C4-2B (cell line): Measurements from ENCODE around the gene WDR88.
"Not testable (repeated sequence)": the region's sequence is repeated elsewhere in the genome, so short reads cannot be mapped to it uniquely, and the experiment has no call there.

ENCODE experiments used
- H3K27ac ChIP-seq: fragments of 450-650 bp; 2 replicates; pipeline ENCODE4 v1.5.1; 2017
- ZFX ChIP-seq: fragments of 450-650 bp; IDR thresholded peaks from 2 replicates; pipeline ENCODE4 v1.6.1; 2017
- TF ChIP-seq, protein P1 (sequence below): fragments of 450-650 bp; conservative IDR thresholded peaks from 2 replicates; pipeline ENCODE4 v1.5.1; 2017; ENCODE audit warnings: mild to moderate bottlenecking

The WDR88 gene

DNA sequence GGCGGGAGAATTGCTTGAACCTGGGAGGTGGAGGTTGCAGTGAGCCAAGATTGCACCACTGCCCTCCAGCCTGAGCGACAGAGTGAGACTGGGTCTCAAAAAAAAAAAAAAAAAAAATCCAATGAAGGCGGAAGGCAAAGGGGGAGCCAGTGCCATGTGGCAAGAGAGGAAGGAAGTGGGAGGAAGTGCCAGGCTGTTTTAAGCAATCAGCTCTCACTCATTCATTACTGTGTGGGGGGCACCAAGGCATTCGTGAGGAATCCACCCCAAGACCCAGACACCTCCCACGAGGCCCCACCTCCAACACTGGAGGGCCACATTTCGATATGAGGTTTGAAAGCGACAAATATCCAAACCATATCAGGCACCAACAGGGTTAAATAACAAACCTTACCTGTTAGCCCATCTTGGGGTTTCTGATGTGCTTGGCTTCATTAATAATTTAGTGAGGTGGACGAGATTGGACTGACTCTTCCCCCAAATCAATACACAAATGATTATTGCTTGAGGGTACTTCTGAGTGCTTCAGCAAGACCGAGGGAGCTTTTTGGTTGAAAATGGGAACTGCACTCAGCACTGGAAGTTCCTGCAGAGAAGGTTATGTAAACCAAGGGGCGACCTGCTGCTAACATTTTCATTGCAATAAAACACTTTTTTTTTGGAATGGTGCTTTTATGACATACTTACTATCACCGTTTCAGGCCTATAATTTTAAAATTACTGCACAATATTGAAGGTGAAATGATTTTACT is 54.7 kb downstream of the WDR88 start:
- TF ChIP-seq ZFX: no peak
- TF ChIP-seq, protein P1, sequence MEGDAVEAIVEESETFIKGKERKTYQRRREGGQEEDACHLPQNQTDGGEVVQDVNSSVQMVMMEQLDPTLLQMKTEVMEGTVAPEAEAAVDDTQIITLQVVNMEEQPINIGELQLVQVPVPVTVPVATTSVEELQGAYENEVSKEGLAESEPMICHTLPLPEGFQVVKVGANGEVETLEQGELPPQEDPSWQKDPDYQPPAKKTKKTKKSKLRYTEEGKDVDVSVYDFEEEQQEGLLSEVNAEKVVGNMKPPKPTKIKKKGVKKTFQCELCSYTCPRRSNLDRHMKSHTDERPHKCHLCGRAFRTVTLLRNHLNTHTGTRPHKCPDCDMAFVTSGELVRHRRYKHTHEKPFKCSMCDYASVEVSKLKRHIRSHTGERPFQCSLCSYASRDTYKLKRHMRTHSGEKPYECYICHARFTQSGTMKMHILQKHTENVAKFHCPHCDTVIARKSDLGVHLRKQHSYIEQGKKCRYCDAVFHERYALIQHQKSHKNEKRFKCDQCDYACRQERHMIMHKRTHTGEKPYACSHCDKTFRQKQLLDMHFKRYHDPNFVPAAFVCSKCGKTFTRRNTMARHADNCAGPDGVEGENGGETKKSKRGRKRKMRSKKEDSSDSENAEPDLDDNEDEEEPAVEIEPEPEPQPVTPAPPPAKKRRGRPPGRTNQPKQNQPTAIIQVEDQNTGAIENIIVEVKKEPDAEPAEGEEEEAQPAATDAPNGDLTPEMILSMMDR: no peak
- H3K27ac ChIP-seq: no peak overlapping the region

DNA sequence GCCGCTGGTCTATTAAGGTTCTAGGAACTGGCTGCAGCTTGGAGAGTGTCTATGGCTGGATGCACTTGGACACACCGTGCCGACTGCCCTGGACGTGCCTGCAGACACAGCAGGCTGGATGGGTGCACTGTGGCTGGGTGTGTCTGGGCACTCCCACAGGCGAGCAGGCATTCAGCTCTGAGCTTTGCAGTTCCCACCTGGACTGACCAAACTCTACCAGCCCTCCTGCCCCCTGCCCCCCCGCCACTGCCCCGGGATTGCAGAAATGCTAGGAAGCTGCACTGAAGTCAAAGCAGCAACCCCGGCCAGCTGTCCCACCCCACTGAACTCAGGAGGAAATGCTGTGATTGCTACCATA is 55.2 kb downstream of the WDR88 start:
- TF ChIP-seq, protein P1: no peak
- no peak for TF ChIP-seq ZFX

DNA sequence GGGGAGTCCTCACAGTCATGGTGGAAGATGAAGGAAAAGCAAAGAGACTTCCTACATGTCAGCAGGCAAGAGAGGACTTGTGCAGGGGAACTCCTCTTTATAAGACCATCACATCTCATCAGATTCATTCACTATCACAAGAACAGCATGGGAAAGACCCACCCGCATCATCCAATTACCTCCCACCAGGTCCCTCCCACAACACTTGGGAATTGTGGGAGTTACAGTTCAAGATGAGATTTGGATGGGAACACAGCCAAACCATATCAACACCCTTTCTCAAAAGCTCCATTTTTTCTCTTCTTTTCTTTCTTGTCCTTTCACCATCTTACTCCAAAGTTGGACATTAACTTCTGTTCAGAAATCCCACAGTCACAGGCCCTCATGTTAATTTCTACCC is 57.5 kb downstream of the WDR88 start:
- H3K27ac ChIP-seq: no peak overlapping the region
- TF ChIP-seq, protein P1: no peak
- TF ChIP-seq ZFX: no peak

More for the DNA sequence above, 55.2 kb downstream of the WDR88 start:
- no peak overlapping the region for H3K27ac ChIP-seq

DNA sequence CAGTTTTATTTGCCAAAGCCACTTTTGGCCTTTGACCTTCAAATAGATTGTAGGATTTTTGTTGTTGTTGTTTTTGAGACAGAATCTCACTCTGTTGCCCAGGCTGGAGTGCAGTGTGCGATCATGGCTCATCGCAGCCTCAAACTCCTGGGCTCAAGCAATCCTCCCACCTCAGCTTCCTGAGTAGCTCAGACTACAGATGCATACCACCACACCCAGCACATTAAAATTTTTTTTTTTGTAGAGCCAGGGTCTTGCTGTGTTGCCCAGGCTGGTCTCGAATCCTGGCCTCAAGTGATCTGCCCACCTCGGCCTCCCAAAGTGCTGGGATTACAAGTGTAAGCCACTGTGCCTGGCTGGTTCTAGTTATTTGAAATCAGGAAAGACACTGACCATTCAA is 59.2 kb downstream of the WDR88 start:
- H3K27ac ChIP-seq: not testable (repeated sequence)

DNA sequence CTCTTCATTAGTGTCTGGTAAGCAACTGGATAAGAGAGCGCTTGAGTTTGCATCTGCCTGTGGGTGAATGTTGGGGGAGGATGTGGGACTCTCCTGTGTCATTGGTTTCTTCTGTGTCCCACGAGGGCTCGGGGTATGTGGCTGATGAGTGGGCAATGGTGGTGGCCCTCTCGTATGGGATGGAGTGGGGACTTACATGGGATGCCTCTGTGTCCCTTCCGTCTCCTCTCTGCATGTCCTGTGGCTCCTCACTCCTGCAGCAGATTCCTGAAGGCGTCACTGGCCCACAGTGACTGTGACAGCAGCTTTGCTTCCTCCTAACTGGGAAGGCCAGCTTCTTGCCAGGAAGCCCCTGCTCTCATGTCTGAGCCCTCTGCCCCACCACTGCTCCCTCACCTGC is 59.6 kb downstream of the WDR88 start:
- no peak overlapping the region for H3K27ac ChIP-seq
- TF ChIP-seq, protein P1: no peak
- no peak for TF ChIP-seq ZFX

DNA sequence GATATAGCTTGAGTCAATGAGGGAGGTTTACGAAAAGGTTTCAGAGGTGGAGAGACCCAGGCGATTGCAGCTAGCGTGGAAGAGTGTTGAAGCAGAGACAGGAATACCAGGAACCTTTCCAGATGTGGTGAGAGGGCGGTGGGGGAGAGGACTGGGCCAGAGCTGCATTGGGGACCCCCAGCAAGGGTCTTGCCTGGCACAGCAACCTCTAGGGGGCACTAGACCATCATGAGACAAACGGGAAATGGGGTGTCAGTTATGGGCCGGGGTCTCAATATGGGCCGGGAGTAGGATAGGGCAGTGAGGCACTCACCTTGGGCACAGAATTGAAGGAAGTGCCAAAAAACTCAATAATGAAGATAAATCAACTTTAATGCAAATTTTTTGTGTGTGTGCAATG is 60.1 kb downstream of the WDR88 start:
- H3K27ac ChIP-seq: no peak overlapping the region
- TF ChIP-seq, protein P1: no peak
- no peak for TF ChIP-seq ZFX

DNA sequence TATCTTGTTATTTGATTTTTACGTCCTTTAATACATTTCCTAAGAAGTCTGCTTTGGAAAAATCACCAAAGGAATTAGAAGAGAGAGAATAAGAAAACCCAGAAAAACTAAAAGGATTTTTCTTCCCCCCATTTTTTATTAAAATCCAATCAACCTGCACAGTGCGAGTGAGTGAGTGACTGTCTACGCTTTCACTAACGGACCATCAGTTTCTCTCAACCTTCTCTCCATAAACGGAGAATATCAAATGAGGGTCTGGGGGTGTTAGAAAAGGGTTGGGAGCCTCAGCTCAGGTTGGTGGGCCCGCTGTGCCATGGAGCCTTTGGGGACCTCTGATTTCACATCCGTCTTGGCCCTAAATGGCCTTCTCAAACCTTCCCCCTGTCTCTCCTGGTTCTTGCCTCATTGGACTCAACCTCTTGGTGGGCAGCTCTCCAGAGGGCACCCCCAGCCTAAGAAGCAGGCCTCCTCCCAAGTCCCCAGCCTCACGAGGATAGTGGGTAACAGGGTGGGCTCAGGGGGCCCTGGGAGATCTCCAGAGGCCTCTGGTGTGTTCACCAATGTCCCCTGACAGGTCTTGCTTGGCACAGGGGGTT is 61.5 kb downstream of the WDR88 start:
- TF ChIP-seq, protein P1: no peak
- TF ChIP-seq ZFX: no peak
- H3K27ac ChIP-seq: no peak overlapping the region; the same call in 1 of the 2 replicates
